Neural cell (in vitro differentiated cells): ENCODE results near the gene ARPC1B.
"Not testable (repeated sequence)": the region's sequence is repeated elsewhere in the genome, so short reads cannot be mapped to it uniquely, and the experiment has no call there.

ENCODE experiments used
- TAF1 ChIP-seq: IDR thresholded peaks from 2 replicates; pipeline ENCODE4 v1.6.1; 2012; ENCODE audit warnings: low read depth
- TF ChIP-seq, protein P1 (sequence below): fragments of 450-650 bp; IDR thresholded peaks from 2 replicates; pipeline ENCODE4 v1.5.1; 2014; ENCODE audit warnings: antibody characterized with exemption, mild to moderate bottlenecking, moderate library complexity; ENCODE audit not compliant: poor library complexity, severe bottlenecking
- TF ChIP-seq, protein P2 (sequence below): IDR thresholded peaks from 2 replicates; pipeline ENCODE4 v1.6.1; 2012; ENCODE audit warnings: borderline replicate concordance

DNA sequence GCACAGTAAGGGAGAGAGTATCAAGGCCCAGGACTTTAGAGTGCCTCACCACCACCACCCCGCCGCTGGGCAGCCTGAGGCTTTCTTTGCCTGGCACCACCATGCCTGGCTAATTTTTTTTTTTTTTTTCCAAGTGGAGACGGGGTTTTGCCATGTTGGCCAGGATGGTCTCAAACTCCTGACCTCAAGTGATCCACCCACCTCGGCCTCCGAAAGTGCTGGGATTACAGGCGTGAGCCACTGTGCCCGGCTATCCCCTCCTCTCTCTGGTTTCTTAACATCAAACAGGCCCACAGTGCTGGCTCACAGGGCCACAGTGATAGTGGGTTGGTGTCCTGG, 5.1 kb downstream of the ARPC1B start:
- TF ChIP-seq, protein P1, sequence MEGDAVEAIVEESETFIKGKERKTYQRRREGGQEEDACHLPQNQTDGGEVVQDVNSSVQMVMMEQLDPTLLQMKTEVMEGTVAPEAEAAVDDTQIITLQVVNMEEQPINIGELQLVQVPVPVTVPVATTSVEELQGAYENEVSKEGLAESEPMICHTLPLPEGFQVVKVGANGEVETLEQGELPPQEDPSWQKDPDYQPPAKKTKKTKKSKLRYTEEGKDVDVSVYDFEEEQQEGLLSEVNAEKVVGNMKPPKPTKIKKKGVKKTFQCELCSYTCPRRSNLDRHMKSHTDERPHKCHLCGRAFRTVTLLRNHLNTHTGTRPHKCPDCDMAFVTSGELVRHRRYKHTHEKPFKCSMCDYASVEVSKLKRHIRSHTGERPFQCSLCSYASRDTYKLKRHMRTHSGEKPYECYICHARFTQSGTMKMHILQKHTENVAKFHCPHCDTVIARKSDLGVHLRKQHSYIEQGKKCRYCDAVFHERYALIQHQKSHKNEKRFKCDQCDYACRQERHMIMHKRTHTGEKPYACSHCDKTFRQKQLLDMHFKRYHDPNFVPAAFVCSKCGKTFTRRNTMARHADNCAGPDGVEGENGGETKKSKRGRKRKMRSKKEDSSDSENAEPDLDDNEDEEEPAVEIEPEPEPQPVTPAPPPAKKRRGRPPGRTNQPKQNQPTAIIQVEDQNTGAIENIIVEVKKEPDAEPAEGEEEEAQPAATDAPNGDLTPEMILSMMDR, result not testable (repeated sequence)
- TF ChIP-seq, protein P2, sequence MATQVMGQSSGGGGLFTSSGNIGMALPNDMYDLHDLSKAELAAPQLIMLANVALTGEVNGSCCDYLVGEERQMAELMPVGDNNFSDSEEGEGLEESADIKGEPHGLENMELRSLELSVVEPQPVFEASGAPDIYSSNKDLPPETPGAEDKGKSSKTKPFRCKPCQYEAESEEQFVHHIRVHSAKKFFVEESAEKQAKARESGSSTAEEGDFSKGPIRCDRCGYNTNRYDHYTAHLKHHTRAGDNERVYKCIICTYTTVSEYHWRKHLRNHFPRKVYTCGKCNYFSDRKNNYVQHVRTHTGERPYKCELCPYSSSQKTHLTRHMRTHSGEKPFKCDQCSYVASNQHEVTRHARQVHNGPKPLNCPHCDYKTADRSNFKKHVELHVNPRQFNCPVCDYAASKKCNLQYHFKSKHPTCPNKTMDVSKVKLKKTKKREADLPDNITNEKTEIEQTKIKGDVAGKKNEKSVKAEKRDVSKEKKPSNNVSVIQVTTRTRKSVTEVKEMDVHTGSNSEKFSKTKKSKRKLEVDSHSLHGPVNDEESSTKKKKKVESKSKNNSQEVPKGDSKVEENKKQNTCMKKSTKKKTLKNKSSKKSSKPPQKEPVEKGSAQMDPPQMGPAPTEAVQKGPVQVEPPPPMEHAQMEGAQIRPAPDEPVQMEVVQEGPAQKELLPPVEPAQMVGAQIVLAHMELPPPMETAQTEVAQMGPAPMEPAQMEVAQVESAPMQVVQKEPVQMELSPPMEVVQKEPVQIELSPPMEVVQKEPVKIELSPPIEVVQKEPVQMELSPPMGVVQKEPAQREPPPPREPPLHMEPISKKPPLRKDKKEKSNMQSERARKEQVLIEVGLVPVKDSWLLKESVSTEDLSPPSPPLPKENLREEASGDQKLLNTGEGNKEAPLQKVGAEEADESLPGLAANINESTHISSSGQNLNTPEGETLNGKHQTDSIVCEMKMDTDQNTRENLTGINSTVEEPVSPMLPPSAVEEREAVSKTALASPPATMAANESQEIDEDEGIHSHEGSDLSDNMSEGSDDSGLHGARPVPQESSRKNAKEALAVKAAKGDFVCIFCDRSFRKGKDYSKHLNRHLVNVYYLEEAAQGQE, result not testable (repeated sequence)
- not testable (repeated sequence) for TF ChIP-seq TAF1
